HepG2 (cell line): ENCODE data around the gene RPH3AL.

ENCODE experiments used
- CEBPB ChIP-seq: IDR thresholded peaks from 2 replicates; pipeline ENCODE4 v1.6.1; 2011; ENCODE audit warnings: low read depth, low read length, improper control_type of control experiment, borderline replicate concordance
- CTCF ChIP-seq: sonication (generic); formaldehyde crosslinking; IDR thresholded peaks from 2 replicates; pipeline ENCODE4 v1.5.0; 2020; ENCODE audit warnings: mild to moderate bottlenecking, missing genetic modification reagents, moderate library complexity
- RAD21 ChIP-seq: fragments of 450-650 bp; formaldehyde crosslinking; IDR thresholded peaks from 2 replicates; pipeline ENCODE4 v1.5.0; 2020; ENCODE audit warnings: mild to moderate bottlenecking
- YY1 ChIP-seq: IDR thresholded peaks from 2 replicates; pipeline ENCODE4 v1.6.1; 2011; ENCODE audit warnings: low read length, low read depth, moderate library complexity, mild to moderate bottlenecking; ENCODE audit not compliant: insufficient read depth, insufficient replicate concordance
- TF ChIP-seq, protein P1 (sequence below): IDR thresholded peaks from 2 replicates; pipeline ENCODE4 v1.6.1; 2016; ENCODE audit warnings: low read depth, control low read depth

GRCh38 chr17:322006-322780 lies 30.4 kb downstream of the RPH3AL start:
- TF ChIP-seq CEBPB: no peak
- no peak for TF ChIP-seq YY1
- TF ChIP-seq RAD21 (CRISPR knock-in tag): no peak
- TF ChIP-seq CTCF (CRISPR knock-in tag): no peak
- TF ChIP-seq, protein P1, sequence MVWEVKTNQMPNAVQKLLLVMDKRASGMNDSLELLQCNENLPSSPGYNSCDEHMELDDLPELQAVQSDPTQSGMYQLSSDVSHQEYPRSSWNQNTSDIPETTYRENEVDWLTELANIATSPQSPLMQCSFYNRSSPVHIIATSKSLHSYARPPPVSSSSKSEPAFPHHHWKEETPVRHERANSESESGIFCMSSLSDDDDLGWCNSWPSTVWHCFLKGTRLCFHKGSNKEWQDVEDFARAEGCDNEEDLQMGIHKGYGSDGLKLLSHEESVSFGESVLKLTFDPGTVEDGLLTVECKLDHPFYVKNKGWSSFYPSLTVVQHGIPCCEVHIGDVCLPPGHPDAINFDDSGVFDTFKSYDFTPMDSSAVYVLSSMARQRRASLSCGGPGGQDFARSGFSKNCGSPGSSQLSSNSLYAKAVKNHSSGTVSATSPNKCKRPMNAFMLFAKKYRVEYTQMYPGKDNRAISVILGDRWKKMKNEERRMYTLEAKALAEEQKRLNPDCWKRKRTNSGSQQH (CRISPR knock-in tag): no peak
